BLaER1 treated with 17β-estradiol and CSF1 and Interleukin-3, amounts not matched to agents 10 nM and 100 nM (cell line): Measurements from ENCODE around the gene NAIP.
A peak's percentile ranks its signal among the peaks of the same experiment; 100 is the strongest.
"Not testable (repeated sequence)": the region's sequence is repeated elsewhere in the genome, so short reads cannot be mapped to it uniquely, and the experiment has no call there.

Source experiments
- H3K27ac ChIP-seq, 11 experiments: shearing (Covaris generic); formaldehyde crosslinking; 2 replicates each; pipeline ENCODE4 v1.8.1; 2022
- H3K27me3 ChIP-seq, 11 experiments: shearing (Covaris generic); formaldehyde crosslinking; 2 replicates each; pipeline ENCODE4 v1.8.1; 2022
- H3K36me3 ChIP-seq, 11 experiments: shearing (Covaris generic); formaldehyde crosslinking; 2 replicates each; pipeline ENCODE4 v1.8.1; 2022
- H3K4me1 ChIP-seq, 10 experiments: shearing (Covaris generic); formaldehyde crosslinking; 2 replicates each; pipeline ENCODE4 v1.8.1; 2022
- H3K4me2 ChIP-seq, 11 experiments: shearing (Covaris generic); formaldehyde crosslinking; 2 replicates each; pipeline ENCODE4 v1.8.1; 2022
- H3K4me3 ChIP-seq, 10 experiments: shearing (Covaris generic); formaldehyde crosslinking; 2 replicates each; pipeline ENCODE4 v1.8.1; 2022
- H3K9ac ChIP-seq, 11 experiments: shearing (Covaris generic); formaldehyde crosslinking; 2 replicates each; pipeline ENCODE4 v1.8.1; 2022
- H3K9me3 ChIP-seq, 11 experiments: shearing (Covaris generic); formaldehyde crosslinking; replicated peaks in 1 of 11; 2 replicates each; pipeline ENCODE4 v1.8.1; 2022
- H4K20me1 ChIP-seq, 11 experiments: shearing (Covaris generic); formaldehyde crosslinking; 2 replicates each; pipeline ENCODE4 v1.8.1; 2022
- Cebpa-rat ChIP-seq, 11 experiments: shearing (Covaris generic); IDR thresholded peaks; 2 replicates each; pipeline ENCODE4 v1.8.1; 2022

NAIP gene

GRCh38 chr5:71014176-71014575 lies 11.0 kb downstream of the NAIP start:
- H3K36me3 ChIP-seq = peaks cover 0 to 60% (median 0%) of the 10 kb centered on the region in 11 experiments; a peak in 7 of 22 replicates

DNA sequence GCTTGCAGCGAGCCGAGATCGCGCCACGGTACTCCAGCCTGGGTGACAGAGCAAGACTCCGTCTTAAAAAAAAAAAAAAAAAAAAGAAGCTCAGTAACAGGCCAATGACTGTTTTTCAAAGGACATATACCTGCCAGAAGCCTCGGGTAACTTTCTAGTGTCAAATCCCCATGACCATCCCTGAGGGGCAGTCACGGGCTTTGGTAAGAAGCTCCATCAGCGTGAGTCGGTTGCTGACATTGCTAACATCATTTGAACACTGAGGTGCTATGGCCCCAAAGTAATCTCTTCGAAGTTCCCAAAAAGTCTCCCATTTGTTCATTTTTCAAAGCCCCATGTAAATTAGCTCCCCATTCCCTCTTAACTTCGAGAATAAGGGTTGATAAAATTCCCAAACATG lies 11.6 kb downstream of the NAIP start:
- Histone ChIP-seq H3K4me1 (peaks cover 0 to 53% (median 0%) of the 10 kb centered on the region in 10 experiments; a peak in 7 of 20 replicates), H3K36me3 (peaks cover 0 to 61% (median 0%) of the 10 kb centered on the region in 11 experiments; a peak in 7 of 22 replicates), H3K4me2 (peak overlapping the region in 2 of 11 experiments; percentile 68 to 73; a peak in 2 of 22 replicates), H3K9me3 (no peaks in the 10 kb centered on the region), H3K27ac (no peak overlapping the region), H3K4me3 (no peak overlapping the region), H4K20me1 (peaks cover 0 to 61% (median 0%) of the 10 kb centered on the region in 11 experiments; a peak in 6 of 22 replicates), H3K27me3 (no peaks in the 10 kb centered on the region), H3K9ac (no peak overlapping the region)
- TF ChIP-seq Cebpa-rat (IDR thresholded peaks at IDR 0.05) = no peak

More at GRCh38 chr5:71014176-71014575, 11.0 kb downstream of the NAIP start:
- H4K20me1 ChIP-seq = peaks cover 0 to 60% (median 0%) of the 10 kb centered on the region in 11 experiments; a peak in 6 of 22 replicates
- H3K9me3 ChIP-seq = no peaks in the 10 kb centered on the region
- peak overlapping the region in 3 of 11 experiments; percentile 29 to 73 (median 68); a peak in 6 of 22 replicates for H3K4me2 ChIP-seq
- no peak overlapping the region for H3K9ac ChIP-seq
- peaks cover 0 to 53% (median 0%) of the 10 kb centered on the region in 10 experiments; a peak in 7 of 20 replicates for H3K4me1 ChIP-seq
- H3K4me3 ChIP-seq = no peak overlapping the region
- no peaks in the 10 kb centered on the region for H3K27me3 ChIP-seq
- TF ChIP-seq Cebpa-rat (IDR thresholded peaks at IDR 0.05) = no peak
- no peak overlapping the region for H3K27ac ChIP-seq

DNA sequence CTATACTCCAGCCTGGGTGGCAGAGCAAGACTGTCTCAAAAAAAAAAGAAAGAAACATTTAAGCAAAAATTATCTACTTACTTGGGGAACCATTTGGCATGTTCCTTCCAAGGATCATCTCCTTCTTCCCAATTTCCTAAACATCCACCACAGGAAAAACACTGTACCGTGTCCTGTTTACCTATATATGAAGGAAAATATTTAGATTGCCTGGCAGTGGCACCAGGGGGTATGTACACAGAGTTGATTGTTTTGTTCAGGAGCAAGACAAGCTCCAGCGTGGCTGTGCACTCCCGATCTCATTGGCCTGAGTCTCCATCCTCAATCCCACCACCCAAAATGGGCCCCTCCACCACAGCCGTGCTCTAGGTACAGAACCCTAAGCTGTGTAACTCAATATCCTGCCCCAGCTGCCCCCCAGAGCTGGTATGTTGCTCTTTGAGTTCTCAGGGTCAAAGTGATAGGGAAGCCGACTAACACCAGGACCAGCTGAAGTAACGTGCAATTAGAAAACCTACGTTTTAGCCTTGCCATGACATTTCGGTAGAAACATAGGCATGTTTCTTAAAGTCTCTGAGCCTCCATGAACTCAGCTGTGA lies 13.8 kb downstream of the NAIP start:
- H3K9me3 ChIP-seq = no peaks in the 10 kb centered on the region
- peak overlapping the region in 2 of 11 experiments; percentile 31 to 68; a peak in 3 of 22 replicates for H3K9ac ChIP-seq
- peak overlapping the region in 2 of 11 experiments; percentile 25 to 62; a peak in 4 of 22 replicates for H3K4me2 ChIP-seq
- H3K36me3 ChIP-seq = peaks cover 0 to 61% (median 0%) of the 10 kb centered on the region in 11 experiments; a peak in 7 of 22 replicates
- no peak overlapping the region for H3K4me3 ChIP-seq
- peaks cover 0 to 53% (median 0%) of the 10 kb centered on the region in 10 experiments; a peak in 7 of 20 replicates for H3K4me1 ChIP-seq
- H3K27ac ChIP-seq = no peak overlapping the region
- peaks cover 0 to 61% (median 0%) of the 10 kb centered on the region in 11 experiments; a peak in 6 of 22 replicates for H4K20me1 ChIP-seq
- no peaks in the 10 kb centered on the region for H3K27me3 ChIP-seq
- TF ChIP-seq Cebpa-rat (IDR thresholded peaks at IDR 0.05) = no peak

DNA sequence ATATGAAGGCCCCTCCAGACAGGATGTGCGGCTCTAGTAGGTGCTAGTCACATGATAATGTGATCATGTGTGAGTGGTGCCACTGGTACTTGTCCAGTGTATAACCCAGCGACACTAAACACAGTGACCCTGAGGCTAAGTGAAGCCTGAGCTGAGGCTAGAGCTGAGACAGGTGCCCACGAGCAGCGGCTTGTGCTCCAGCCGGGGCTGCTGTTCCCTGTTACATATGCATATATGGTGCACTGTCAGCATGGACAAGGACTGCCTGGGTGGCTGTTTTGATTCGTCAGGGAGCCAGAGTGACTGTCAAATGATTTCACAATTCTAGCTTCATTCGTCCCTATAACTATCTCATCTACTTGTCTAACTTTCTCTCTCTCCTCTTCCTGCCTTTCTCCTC lies 18.2 kb downstream of the NAIP start:
- not testable (repeated sequence) for H3K4me2 ChIP-seq, H3K27me3 ChIP-seq, H3K9me3 ChIP-seq, H3K4me3 ChIP-seq, H3K27ac ChIP-seq, H3K9ac ChIP-seq
- H4K20me1 ChIP-seq = peaks cover 0 to 30% (median 0%) of the 10 kb centered on the region in 11 experiments; a peak in 6 of 22 replicates
- H3K4me1 ChIP-seq = peaks cover 0 to 22% (median 0%) of the 10 kb centered on the region in 10 experiments; a peak in 5 of 20 replicates
- peaks cover 0 to 29% (median 0%) of the 10 kb centered on the region in 11 experiments; a peak in 6 of 22 replicates for H3K36me3 ChIP-seq

DNA sequence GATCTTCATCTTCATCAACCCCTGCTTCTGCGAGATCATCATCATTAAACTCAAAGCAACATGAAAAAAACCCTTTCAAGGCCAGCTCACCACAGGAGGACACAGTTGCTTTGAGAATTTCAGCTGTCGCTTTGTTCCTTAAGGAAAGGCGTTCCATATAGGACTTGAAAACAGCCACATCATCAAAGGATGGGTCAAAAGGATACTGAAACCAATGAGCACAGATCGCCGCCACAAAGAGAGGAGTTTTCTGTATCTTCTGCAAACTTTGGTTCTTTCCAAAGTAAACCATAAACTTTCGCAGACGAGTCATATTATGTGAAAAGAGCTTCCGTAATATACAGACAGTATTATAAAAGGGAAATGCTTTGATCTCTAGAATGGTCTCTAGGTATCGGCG lies 40.3 kb downstream of the NAIP start:
- not testable (repeated sequence) for H3K4me3 ChIP-seq, H3K27ac ChIP-seq, H3K4me1 ChIP-seq, H3K36me3 ChIP-seq, H3K4me2 ChIP-seq, H4K20me1 ChIP-seq, H3K9me3 ChIP-seq, H3K9ac ChIP-seq, H3K27me3 ChIP-seq

GRCh38 chr5:70967220-70967619 lies 57.9 kb downstream of the NAIP start:
- not testable (repeated sequence) for H3K4me1 ChIP-seq, H3K27ac ChIP-seq, H3K4me3 ChIP-seq, H3K4me2 ChIP-seq, H3K9me3 ChIP-seq, H3K27me3 ChIP-seq, H3K36me3 ChIP-seq, H3K9ac ChIP-seq, H4K20me1 ChIP-seq

- not testable (repeated sequence) for H3K9ac ChIP-seq, H3K4me3 ChIP-seq, H3K4me2 ChIP-seq, H3K4me1 ChIP-seq, H3K27ac ChIP-seq, H3K9me3 ChIP-seq, H3K36me3 ChIP-seq, H4K20me1 ChIP-seq, H3K27me3 ChIP-seq
Measured at GRCh38 chr5:70964531-70964930, 60.6 kb downstream of the NAIP start.

DNA sequence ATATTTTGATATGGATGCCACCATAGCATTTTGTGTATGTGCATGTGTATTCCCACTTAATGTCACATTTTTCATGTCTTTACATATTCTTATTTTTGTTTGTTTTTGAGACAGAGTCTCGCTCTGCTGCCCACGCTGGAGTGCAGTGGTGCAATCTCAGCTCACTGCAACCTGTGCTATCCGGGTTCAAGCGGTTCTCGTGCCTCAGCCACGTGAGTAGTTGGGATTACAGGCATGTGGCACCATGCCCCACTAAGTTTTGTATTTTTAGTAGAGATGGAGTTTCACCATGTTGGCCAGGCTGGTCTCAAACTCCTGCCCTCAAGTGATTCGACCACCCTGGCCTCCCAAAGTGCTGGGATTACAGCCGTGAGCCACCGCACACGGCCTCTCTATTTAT lies 72.1 kb downstream of the NAIP start:
- not testable (repeated sequence) for H3K4me2 ChIP-seq, H3K9me3 ChIP-seq, H3K27ac ChIP-seq, H3K4me1 ChIP-seq, H3K4me3 ChIP-seq, H4K20me1 ChIP-seq, H3K36me3 ChIP-seq, H3K9ac ChIP-seq, H3K27me3 ChIP-seq

DNA sequence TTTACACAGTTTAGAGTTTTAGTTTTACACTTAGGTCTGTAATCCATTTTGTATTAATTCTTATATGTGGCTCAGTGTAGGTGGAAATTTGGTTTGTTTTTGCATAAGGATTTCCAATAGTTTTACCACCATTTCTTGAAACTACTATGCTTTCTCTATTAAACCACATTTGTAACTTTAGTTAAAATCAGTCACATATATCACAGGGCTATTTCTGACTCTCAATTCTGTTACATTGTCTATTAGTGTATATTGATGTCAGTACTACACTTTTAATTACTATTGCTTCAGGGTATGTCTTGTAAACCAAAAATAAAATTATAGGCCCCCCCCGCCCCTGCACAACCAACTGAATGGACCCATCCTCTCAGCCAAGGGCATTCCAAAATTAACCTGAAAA lies 92.6 kb downstream of the NAIP start:
- H4K20me1 ChIP-seq, H3K4me2 ChIP-seq, H3K27me3 ChIP-seq, H3K4me3 ChIP-seq, H3K27ac ChIP-seq, H3K9ac ChIP-seq, H3K9me3 ChIP-seq, H3K36me3 ChIP-seq, H3K4me1 ChIP-seq: not testable (repeated sequence)

DNA sequence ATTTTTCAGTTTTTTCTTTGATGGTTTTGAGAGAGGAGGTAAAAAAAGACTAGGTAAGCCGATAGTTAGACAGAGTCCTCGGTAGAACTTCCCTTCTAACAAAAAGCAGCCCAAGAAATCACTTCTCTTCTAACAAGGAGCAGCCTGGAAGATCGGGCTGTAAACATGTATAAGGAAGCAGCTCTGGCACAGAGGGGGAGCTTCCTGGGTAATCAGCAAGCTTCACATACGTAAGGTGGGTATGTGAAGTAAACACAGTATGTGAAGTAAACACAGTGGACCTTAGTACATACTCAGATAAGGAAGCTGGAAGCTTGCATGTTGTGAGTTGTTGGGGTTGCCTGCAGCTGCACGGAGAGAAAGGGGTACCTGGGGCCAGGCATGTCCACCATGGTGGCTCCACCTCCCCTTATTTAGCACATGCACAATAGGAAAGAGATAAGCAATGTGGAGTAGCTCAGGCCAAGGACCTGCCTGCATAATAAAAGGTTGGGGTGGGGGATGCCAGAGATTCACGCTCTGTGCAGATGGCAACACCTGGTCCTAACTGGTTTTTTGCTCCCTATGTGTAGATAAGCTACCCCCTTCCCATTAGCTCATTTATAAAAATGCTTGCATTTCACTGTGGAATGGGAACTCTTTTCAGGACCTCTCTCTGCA lies 93.3 kb downstream of the NAIP start:
- not testable (repeated sequence) for H3K4me2 ChIP-seq, H3K4me3 ChIP-seq, H4K20me1 ChIP-seq, H3K36me3 ChIP-seq, H3K4me1 ChIP-seq, H3K27me3 ChIP-seq, H3K9me3 ChIP-seq, H3K27ac ChIP-seq, H3K9ac ChIP-seq

DNA sequence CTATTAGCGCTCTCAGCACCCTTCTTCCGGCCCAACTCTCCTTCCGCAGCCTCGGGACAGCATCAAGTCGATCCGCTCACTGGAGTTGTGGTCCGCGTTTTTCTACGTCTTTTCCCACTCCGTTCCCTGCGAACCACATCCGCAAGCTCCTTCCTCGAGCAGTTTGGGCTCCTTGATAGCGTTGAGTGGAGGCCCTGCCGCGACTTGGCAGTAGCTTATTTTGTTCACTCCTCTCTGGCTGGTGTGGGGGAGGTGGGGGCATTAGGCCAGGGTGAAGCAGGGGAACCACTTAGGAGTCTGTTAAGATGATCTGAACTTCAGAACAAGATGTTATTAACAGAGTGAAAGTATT lies 100.0 kb downstream of the NAIP start:
- not testable (repeated sequence) for H3K9me3 ChIP-seq, H3K36me3 ChIP-seq, H3K9ac ChIP-seq, H3K27me3 ChIP-seq, H3K4me3 ChIP-seq, H3K4me2 ChIP-seq, H4K20me1 ChIP-seq, H3K27ac ChIP-seq, H3K4me1 ChIP-seq
